Kidney epithelial cell (primary cell): Measurements from ENCODE around the gene EARS2. TPM values are rescaled to one million over a fixed set of nuclear protein-coding genes. Genes with fewer than 3 reads are reported as not detected.

ENCODE experiments used
- DNase-seq: peaks from one replicate; pipeline ENCODE4 v3.0.0-alpha.2; 2010; ENCODE audit warnings: low read depth
- H3K27me3 ChIP-seq: 2 replicates; pipeline ENCODE4 v1.6.0; 2011; ENCODE audit warnings: low read length; ENCODE audit not compliant: control insufficient read depth, insufficient read depth
- H3K36me3 ChIP-seq: 2 replicates; pipeline ENCODE4 v1.5.1; 2011; ENCODE audit warnings: low read length; ENCODE audit not compliant: control insufficient read depth, insufficient read depth
- H3K4me3 ChIP-seq: 2 replicates; pipeline ENCODE4 v1.5.1; 2011; ENCODE audit warnings: low read depth, mild to moderate bottlenecking, control low read depth, low read length
- total RNA-seq: library from RNA; depleted of rRNA; stranded (reverse); fragments of >200 nt; gene quantifications from 2 replicates; pipeline ENCODE4 v1.2.3, GENCODE V29; 2015
- TF ChIP-seq, protein P1 (sequence below): IDR thresholded peaks from 2 replicates; pipeline ENCODE4 v1.5.1; 2011; ENCODE audit warnings: mild to moderate bottlenecking, moderate library complexity, low read length, control low read depth, inconsistent platforms; ENCODE audit not compliant: insufficient read depth, poor library complexity, severe bottlenecking

The EARS2 gene
- total RNA-seq, 1 donor from 2014 or later: 22.3 TPM

DNA sequence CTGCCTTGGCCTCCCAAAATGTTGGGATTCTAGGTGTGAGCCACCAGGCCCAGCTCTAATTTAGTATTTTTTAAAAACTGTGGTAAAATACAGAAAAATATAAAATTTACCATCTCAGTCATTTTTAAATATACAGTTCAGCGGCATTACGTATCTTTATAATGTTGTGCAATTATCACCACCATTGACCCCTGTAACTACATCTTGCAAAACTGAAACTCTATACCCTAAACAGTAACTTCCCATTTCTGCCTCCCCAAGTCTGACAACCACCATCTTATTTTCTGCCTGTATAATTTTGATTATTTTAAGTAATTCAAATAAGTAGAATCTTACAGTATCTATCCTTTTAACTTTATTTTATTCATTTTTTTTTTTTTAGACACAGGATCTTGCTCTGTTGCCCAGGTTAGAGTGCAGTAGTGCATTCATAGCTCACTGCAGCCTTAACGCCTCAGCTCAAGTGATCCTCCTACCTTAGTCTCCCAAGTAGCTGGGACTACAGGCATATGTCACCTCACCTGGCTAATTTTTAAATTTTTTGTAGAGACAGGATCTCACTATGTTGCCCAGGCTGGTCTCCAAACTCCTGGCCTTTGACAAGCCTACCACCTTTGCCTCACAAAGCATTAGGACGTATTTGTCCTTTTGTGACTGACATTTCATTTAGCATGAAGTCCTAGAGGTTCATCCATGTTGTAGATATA, 36.0 kb downstream of the EARS2 start:
- TF ChIP-seq, protein P1, sequence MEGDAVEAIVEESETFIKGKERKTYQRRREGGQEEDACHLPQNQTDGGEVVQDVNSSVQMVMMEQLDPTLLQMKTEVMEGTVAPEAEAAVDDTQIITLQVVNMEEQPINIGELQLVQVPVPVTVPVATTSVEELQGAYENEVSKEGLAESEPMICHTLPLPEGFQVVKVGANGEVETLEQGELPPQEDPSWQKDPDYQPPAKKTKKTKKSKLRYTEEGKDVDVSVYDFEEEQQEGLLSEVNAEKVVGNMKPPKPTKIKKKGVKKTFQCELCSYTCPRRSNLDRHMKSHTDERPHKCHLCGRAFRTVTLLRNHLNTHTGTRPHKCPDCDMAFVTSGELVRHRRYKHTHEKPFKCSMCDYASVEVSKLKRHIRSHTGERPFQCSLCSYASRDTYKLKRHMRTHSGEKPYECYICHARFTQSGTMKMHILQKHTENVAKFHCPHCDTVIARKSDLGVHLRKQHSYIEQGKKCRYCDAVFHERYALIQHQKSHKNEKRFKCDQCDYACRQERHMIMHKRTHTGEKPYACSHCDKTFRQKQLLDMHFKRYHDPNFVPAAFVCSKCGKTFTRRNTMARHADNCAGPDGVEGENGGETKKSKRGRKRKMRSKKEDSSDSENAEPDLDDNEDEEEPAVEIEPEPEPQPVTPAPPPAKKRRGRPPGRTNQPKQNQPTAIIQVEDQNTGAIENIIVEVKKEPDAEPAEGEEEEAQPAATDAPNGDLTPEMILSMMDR: no peak
- Histone ChIP-seq H3K36me3 (no peaks in the 10 kb centered on the region), H3K27me3 (no peaks in the 10 kb centered on the region), H3K4me3 (no peak overlapping the region)
- DNase-seq: no peak

DNA sequence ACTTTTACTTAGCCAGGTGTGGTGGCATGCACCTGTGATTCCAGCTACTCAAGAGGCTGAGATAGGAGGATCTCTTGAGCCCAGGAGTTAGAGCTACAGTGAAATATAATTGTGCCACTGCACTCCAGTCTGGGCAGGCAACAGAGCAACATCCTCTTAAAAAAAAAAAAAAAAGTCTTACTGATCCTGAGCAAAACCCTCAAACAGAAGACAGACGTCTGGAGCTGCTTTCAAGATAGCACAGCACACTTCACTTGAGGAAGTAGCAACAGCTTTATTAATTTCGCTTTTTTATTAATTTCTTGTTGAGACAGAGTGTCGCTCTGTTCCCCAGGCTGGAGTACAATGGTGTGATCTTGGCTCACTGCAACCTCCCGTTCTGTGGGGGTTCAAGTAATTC, 36.6 kb downstream of the EARS2 start:
- DNase-seq: no peak
- TF ChIP-seq, protein P1: no peak
- H3K36me3 ChIP-seq: no peaks in the 10 kb centered on the region
- no peaks in the 10 kb centered on the region for H3K27me3 ChIP-seq
- H3K4me3 ChIP-seq: no peak overlapping the region

DNA sequence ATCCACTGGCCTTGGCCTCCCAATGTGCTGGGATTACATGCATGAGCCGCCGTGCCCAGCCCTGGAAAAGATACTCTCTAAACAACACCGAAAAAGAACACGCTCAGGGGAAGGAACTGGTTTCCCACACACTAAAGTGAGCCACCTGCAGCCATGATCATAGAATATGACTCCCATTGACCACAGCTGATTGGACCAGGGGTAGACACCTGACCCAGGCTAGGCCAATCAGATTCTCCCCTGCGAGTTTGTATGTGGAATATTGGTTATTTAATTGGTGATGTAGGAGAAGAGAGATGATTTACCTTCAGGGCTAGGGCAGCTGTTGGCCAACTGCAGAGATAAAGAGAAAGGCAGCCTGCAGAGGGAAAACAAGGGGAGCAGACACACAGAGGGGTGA, 37.9 kb downstream of the EARS2 start:
- H3K27me3 ChIP-seq: no peaks in the 10 kb centered on the region
- no peak for DNase-seq
- H3K36me3 ChIP-seq: no peaks in the 10 kb centered on the region
- TF ChIP-seq, protein P1: no peak
- H3K4me3 ChIP-seq: no peak overlapping the region

DNA sequence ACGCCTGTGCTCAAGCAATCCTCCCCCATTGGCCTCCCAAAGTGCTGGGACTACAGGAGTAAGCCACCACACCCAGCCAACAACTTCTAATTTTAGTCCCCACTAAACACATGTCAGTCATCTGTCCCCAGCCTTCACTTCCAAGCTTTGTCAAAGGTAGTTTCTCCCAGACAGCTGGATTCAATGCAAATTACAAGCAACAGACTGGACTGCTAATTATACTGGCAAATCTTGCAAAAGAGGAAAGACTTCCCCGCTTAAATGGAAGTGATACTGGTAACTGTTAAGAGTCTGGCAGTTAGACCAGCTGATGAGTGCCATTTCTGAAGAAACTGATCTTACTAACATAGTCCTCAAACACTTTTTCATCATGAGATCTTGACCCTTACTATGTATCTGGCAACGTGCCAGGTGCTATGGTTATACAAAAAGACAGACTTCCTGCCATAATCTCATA, 38.7 kb downstream of the EARS2 start:
- no peaks in the 10 kb centered on the region for H3K36me3 ChIP-seq
- TF ChIP-seq, protein P1: no peak
- no peak for DNase-seq
- H3K27me3 ChIP-seq: no peaks in the 10 kb centered on the region
- H3K4me3 ChIP-seq: no peak overlapping the region

DNA sequence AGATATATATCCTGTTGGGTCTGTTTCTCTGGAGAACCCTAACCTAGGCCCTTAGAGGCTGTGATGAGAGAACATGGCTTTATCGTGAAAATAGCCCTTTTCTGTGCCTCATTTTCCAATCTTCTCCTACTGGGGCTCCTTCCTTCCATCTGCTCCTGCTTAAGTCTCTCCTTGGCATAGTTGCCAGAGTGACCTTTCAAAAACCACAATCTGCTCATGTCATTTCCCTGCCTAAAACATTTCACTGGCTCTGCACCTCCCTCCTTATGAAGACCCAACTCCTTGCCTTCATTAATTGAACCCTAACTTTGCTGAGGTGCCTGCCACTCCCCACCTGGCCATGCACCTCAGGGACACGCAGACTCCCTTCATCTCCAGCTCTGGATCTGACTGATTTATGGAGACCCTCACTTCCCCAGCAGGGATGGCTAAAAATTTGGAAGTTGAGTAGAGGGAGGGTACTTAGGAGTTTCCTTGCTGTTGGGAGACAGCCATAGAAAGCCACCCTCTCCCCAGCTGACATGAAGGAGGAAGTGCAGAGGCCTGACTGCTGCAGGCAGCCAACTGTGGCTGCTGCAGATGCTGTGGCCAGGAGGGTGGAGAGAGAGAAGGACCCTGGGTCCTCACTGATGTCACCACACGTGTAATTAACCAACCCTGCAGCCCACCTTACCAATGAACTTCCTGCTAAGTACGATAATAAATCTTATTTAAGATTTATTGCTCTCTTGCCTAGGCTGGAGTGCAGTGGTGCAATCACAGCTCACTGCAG, 40.6 kb downstream of the EARS2 start:
- TF ChIP-seq, protein P1: no peak
- H3K36me3 ChIP-seq: no peaks in the 10 kb centered on the region
- H3K27me3 ChIP-seq: no peaks in the 10 kb centered on the region
- DNase-seq: no peak
- no peak overlapping the region for H3K4me3 ChIP-seq
